Stimulated activated CD8-positive, alpha-beta memory T cell treated with anti-CD3 and anti-CD28 coated beads, Interleukin-4, amount 100 ng/mL, for 1 hour (primary cell): Measurements from ENCODE around the gene OR10H4.
"Not testable (repeated sequence)": the region's sequence is repeated elsewhere in the genome, so short reads cannot be mapped to it uniquely, and the experiment has no call there.

Experiments
- DNase-seq, 2 donors: peaks; one replicate each; pipeline ENCODE4 v3.0.0-alpha.2; 2020; ENCODE audit warnings: low read depth in 2 of 2, low spot score in 1 of 2

Gene OR10H4

GRCh38 chr19:15937771-15938170 lies 11.0 kb upstream of the OR10H4 start:
- no peak for DNase-seq

GRCh38 chr19:15944401-15944800 lies 4.4 kb upstream of the OR10H4 start:
- DNase-seq: no peak

- DNase-seq: no peak
These were observed 3.5 kb upstream of the OR10H4 start for GRCh38 chr19:15945301-15945700.

GRCh38 chr19:15954820-15955219 lies 6.0 kb downstream of the OR10H4 start:
- no peak for DNase-seq

DNA sequence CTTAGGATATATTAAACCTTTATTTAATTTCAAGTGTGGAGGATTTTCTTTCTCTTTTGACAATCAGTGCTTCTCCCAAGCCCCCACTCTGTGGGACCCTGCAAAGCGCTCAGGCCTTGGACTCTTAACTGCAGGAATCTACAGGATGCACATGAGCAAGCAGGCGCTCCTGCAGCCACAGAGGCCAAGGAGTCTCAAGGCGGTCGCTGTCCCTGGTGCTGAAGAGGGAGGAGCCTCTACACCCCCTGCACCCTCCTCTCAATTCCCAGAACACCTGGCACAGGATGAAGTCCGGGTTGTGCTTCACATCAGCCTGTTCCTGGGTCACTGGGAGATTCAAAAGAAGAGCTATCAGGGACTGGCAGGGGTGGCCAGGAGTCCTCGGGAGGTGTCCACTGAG lies 13.5 kb downstream of the OR10H4 start:
- no peak for DNase-seq

GRCh38 chr19:15964231-15964630 lies 15.4 kb downstream of the OR10H4 start:
- DNase-seq: no peak

GRCh38 chr19:15971224-15971780 lies 22.5 kb downstream of the OR10H4 start:
- DNase-seq: no peak

- not testable (repeated sequence) for DNase-seq
These were observed 23.2 kb downstream of the OR10H4 start for GRCh38 chr19:15972043-15972442.

GRCh38 chr19:15974856-15975255 lies 26.0 kb downstream of the OR10H4 start:
- DNase-seq: no peak

GRCh38 chr19:15976836-15977689 lies 28.3 kb downstream of the OR10H4 start:
- no peak for DNase-seq

DNA sequence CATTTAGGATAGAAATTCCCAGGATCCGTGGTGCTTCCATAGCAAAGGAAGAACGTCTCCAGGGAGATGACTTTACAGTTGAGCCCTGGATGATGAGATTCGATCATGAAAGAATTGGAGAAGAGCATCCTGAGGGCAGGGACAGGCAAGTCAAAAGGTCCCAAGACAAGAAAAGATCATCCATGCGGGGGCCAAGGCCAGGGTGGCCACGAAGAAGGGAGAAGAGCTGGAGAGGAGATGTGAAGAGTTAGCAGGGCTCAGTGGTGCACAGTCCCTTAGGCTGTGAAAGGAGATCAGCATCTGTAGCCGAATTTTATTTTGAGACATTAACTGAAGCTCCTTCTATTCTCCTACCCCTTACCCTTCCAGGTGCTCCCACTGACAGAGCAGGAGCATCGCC lies 28.9 kb downstream of the OR10H4 start:
- DNase-seq: no peak

- DNase-seq: no peak
These were observed 30.5 kb downstream of the OR10H4 start for GRCh38 chr19:15979293-15979692.

DNA sequence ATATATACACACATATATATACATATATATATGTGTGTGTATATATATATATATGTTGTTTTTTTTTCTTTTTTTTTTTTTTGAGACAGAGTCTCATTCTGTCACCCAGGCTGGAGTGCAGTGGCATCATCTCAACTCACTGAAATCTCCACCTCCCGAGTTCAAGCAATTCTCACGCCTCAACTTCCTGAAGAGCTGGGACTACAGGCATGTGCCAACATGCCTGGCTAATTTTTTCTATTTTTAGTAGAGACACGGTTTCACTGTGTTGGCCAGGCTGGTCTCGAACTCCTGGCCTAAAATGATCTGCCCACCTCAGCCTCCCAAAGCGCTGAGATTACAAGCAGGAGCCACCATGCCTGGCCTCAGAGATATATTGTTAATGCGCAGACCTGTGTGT lies 37.0 kb downstream of the OR10H4 start:
- DNase-seq: not testable (repeated sequence)

DNA sequence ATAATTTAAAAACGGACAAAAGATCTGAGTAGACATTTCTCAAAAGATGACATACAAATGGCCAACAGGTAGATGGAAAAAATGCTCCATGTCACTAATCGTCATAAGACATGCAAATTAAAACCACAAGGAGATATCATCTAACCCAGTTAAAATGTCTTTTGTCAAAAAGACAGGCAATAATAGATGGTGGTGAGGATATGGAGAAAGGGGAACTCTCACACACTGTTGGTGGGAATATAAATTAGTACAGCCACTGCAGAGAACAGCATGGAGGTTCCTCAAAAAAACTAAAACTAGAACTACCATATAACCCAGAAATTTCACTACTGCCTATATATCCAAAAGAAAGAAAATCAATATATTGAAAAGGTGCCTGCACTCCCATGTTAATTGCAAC lies 37.9 kb downstream of the OR10H4 start:
- no peak for DNase-seq

DNA sequence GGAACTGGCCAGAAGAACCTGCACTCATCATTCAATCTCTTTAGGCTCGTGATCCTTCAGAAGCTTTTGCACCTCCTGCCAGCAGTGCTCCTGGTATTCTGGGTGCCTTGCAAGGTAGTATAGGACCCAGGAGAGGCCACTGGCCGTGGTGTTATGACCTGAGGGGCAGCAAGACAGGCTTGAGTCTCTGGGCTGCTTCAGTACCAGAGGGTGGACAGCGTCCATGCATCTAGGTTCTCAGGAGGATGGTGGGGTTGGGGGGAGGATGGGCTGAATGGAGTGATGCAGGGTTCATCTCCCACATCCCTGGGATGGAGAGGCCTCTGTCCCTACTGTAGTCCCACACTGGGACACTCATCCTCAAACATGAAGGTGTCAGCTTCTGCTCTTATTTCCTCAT lies 41.1 kb downstream of the OR10H4 start:
- no peak for DNase-seq

DNA sequence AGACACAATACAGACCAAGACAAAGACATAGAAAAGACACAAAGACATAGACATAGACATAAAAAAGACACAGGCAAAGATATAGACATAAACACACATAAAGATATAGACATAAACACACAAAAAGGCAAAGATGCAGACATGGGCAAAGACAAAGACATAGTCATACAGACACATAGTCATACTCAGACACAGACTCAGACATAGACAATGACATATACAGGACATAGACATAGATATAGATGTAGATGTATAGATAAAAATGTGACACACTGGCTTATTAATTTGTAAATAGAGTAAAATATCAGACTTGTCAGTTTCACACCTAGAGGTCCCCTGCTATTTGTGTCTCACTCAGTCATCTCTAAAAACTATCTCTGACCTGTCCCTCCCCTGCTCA lies 42.8 kb downstream of the OR10H4 start:
- DNase-seq: no peak

GRCh38 chr19:15992014-15992413 lies 43.2 kb downstream of the OR10H4 start:
- no peak for DNase-seq

DNA sequence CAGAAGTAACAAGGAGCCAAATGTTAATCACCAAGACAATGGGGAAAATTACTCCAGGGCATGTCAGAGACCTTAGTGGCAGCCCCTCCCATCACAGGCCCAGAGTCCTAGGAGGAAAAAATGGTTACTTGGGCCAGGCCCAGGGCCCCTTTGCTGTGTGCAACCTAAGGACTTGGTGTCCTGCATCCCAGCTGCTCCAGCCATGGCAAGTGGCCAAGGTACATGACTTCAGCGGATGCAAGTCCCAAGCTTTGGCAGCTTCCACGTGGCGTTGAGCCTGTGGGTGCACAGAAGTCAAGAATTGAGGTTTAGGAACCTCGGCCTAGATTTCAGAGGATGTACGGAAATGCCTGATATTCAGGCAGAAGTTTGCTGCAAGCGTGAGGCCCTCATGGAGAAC lies 46.7 kb downstream of the OR10H4 start:
- no peak for DNase-seq

GRCh38 chr19:15998166-15998565 lies 49.4 kb downstream of the OR10H4 start:
- DNase-seq: no peak
